CD14-positive monocyte (primary cell): ENCODE measurements around the gene VWC2. TPM values are rescaled to one million over a fixed set of nuclear protein-coding genes. Genes with fewer than 3 reads are reported as not detected.

Experiments used
- DNase-seq, 3 donors: peaks; one replicate each; pipeline ENCODE4 v3.0.0-alpha.2; 2011 to 2022
- H2AFZ ChIP-seq: 2 replicates; pipeline ENCODE4 v1.6.0; 2012; ENCODE audit warnings: mild to moderate bottlenecking, low read depth, low read length, inconsistent platforms; ENCODE audit not compliant: insufficient read depth, poor library complexity, severe bottlenecking
- H3K27ac ChIP-seq, 2 donors: 1 replicate in 1 of 2; 2 replicates in 1 of 2; pipeline ENCODE4 v1.5.1; 2012 to 2013; ENCODE audit warnings: low read length in 2 of 2, control low read depth in 1 of 2, inconsistent platforms in 1 of 2, low read depth in 1 of 2, mild to moderate bottlenecking in 1 of 2
- H3K27me3 ChIP-seq, 2 donors: one replicate each; pipeline versions ENCODE4 v1.6.0 to v1.6.1; 2011 to 2013; ENCODE audit warnings: low read length in 2 of 2; ENCODE audit not compliant: control insufficient read depth in 2 of 2, insufficient read depth in 2 of 2
- H3K36me3 ChIP-seq, 2 donors: replicated peaks in 1 of 2; 1 replicate in 1 of 2; 2 replicates in 1 of 2; pipeline versions ENCODE4 v1.5.1 to v1.6.1; 2012 to 2013; ENCODE audit warnings: low read length in 2 of 2, control low read depth in 1 of 2, inconsistent platforms in 1 of 2, mild to moderate bottlenecking in 1 of 2; ENCODE audit not compliant: insufficient read depth in 2 of 2, control insufficient read depth in 1 of 2
- H3K4me1 ChIP-seq, 2 donors: 1 replicate in 1 of 2; 2 replicates in 1 of 2; pipeline versions ENCODE4 v1.5.1 to v1.6.1; 2012 to 2013; ENCODE audit warnings: low read length in 2 of 2, control low read depth in 1 of 2, inconsistent platforms in 1 of 2, mild to moderate bottlenecking in 1 of 2, moderate library complexity in 1 of 2; ENCODE audit not compliant: insufficient read depth in 2 of 2, control insufficient read depth in 1 of 2
- H3K4me2 ChIP-seq: replicated peaks from 2 replicates; pipeline ENCODE3; 2012; ENCODE audit warnings: low read length, moderate library complexity, mild to moderate bottlenecking; ENCODE audit not compliant: poor library complexity, severe bottlenecking; ENCODE audit errors: extremely low read depth
- H3K4me3 ChIP-seq, 3 experiments: fragments of 200-600 bp in 1 of 3; sonication (generic) in 1 of 3; replicated peaks in 1 of 3; 1 replicate in 2 of 3; 2 replicates in 1 of 3; pipeline ENCODE4 v1.5.1; 2011 to 2013; ENCODE audit warnings: low read length in 3 of 3, mild to moderate bottlenecking in 3 of 3, control low read depth in 2 of 3, low read depth in 2 of 3, inconsistent platforms in 1 of 3, moderate library complexity in 1 of 3
- H3K79me2 ChIP-seq: 2 replicates; pipeline ENCODE4 v1.6.0; 2012; ENCODE audit warnings: mild to moderate bottlenecking, control low read depth, inconsistent platforms, low read length, moderate library complexity; ENCODE audit not compliant: insufficient read depth
- H3K9ac ChIP-seq: 2 replicates; pipeline ENCODE4 v1.6.0; 2017; ENCODE audit warnings: low read length, mild to moderate bottlenecking; ENCODE audit not compliant: insufficient read depth, poor library complexity, severe bottlenecking
- H3K9me3 ChIP-seq, 2 donors: replicated peaks in 1 of 2; 1 replicate in 1 of 2; 2 replicates in 1 of 2; pipeline versions ENCODE4 v1.5.1 to v1.6.1; 2012 to 2013; ENCODE audit warnings: low read length in 2 of 2, control low read depth in 1 of 2; ENCODE audit not compliant: control insufficient read depth in 1 of 2, insufficient read depth in 1 of 2
- H4K20me1 ChIP-seq: 2 replicates; pipeline ENCODE4 v1.6.0; 2012; ENCODE audit warnings: mild to moderate bottlenecking, low read length, control low read depth, moderate library complexity; ENCODE audit not compliant: insufficient read depth
- H3K27ac Mint-ChIP-seq, 7 donors: one replicate each; pipeline ENCODE4 v1.8.0; 2020; ENCODE audit warnings: mild to moderate bottlenecking in 7 of 7, mixed read lengths in 7 of 7, moderate library complexity in 6 of 7, inconsistent platforms in 2 of 7
- H3K27me3 Mint-ChIP-seq, 3 donors: one replicate each; pipeline ENCODE4 v1.8.0; 2021 to 2022; ENCODE audit warnings: low read depth in 3 of 3, mild to moderate bottlenecking in 3 of 3, mixed read lengths in 3 of 3, moderate library complexity in 3 of 3, inconsistent platforms in 1 of 3
- H3K36me3 Mint-ChIP-seq, 2 donors: one replicate each; pipeline ENCODE4 v1.8.0; 2020; ENCODE audit warnings: mixed read lengths in 2 of 2, inconsistent platforms in 1 of 2, mild to moderate bottlenecking in 1 of 2
- H3K4me1 Mint-ChIP-seq: one replicate; pipeline ENCODE4 v1.8.0; 2020; ENCODE audit warnings: mild to moderate bottlenecking, mixed read lengths
- H3K4me3 Mint-ChIP-seq, 2 donors: one replicate each; pipeline ENCODE4 v1.8.0; 2020; ENCODE audit warnings: mild to moderate bottlenecking in 2 of 2, mixed read lengths in 2 of 2, moderate library complexity in 1 of 2
- H3K9me3 Mint-ChIP-seq, 7 donors: one replicate each; pipeline ENCODE4 v1.8.0; 2020 to 2022; ENCODE audit warnings: mixed read lengths in 7 of 7, mild to moderate bottlenecking in 6 of 7, moderate library complexity in 6 of 7, inconsistent platforms in 2 of 7
- WGBS: methylation state at CpG from one replicate; pipeline ENCODE4 v1.1.5; 2013; ENCODE audit warnings: missing lambda C conversion rate; ENCODE audit not compliant: insufficient coverage; 5-methylcytosine and 5-hydroxymethylcytosine counted together
- intact Hi-C, 2 donors: fragments of 100-400 bp; cut with micrococcal nuclease; formaldehyde crosslinking; loops; one replicate each; pipeline versions ENCODE4 v1.15.0 to v1.15.1; 2023
- polyA plus RNA-seq, 3 donors: library from polyadenylated mRNA; depleted of rRNA in 1 of 3; unstranded in 2 of 3; stranded (reverse) in 1 of 3; fragments of 300-500 nt in 2 of 3; fragments of >200 nt in 1 of 3; fragmentation: Illumina TruSeq in 2 of 3; gene quantifications; 1 replicate in 2 of 3; 2 replicates in 1 of 3; pipeline ENCODE4 v1.2.3, GENCODE V29; 2012 to 2021
- TF ChIP-seq, protein P1 (sequence below): fragments of 200-600 bp; IDR thresholded peaks from one replicate; pipeline ENCODE4 v1.8.0; 2022; ENCODE audit warnings: antibody characterized with exemption, mild to moderate bottlenecking

VWC2 gene
- polyA plus RNA-seq, 3 donors = not detected

DNA sequence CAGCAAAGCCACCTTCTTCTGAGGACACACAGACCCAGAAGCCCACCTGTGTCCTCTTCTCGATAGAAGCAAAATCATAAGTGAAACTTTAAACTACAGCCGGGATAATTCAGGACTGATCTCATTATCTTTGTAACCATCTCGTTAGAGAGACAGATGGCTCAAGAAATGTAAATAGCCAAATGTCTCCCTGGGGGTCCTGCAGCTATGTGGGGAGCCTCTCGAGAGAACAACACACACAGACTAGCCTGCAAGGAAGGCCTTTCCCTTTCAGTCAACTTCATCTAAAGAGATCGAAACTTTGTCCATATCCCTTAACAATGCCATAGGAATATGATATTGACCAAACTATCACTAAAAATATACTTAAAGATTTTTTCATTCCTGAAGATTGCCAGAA, 93.5 kb downstream of the VWC2 start:
- no peak overlapping the region for H3K4me3 Mint-ChIP-seq
- no peaks in the 10 kb centered on the region for H3K9me3 ChIP-seq
- H3K4me1 Mint-ChIP-seq = no peaks in the 10 kb centered on the region
- H3K27me3 ChIP-seq = no peaks in the 10 kb centered on the region
- no peak overlapping the region for H3K4me2 ChIP-seq
- H3K27ac ChIP-seq = no peak overlapping the region
- TF ChIP-seq, protein P1, sequence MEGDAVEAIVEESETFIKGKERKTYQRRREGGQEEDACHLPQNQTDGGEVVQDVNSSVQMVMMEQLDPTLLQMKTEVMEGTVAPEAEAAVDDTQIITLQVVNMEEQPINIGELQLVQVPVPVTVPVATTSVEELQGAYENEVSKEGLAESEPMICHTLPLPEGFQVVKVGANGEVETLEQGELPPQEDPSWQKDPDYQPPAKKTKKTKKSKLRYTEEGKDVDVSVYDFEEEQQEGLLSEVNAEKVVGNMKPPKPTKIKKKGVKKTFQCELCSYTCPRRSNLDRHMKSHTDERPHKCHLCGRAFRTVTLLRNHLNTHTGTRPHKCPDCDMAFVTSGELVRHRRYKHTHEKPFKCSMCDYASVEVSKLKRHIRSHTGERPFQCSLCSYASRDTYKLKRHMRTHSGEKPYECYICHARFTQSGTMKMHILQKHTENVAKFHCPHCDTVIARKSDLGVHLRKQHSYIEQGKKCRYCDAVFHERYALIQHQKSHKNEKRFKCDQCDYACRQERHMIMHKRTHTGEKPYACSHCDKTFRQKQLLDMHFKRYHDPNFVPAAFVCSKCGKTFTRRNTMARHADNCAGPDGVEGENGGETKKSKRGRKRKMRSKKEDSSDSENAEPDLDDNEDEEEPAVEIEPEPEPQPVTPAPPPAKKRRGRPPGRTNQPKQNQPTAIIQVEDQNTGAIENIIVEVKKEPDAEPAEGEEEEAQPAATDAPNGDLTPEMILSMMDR = no peak
- H3K79me2 ChIP-seq = no peaks in the 10 kb centered on the region
- peaks cover 0 to 2% (median 1%) of the 10 kb centered on the region in 3 donors for H3K27me3 Mint-ChIP-seq
- no peaks in the 10 kb centered on the region for H3K36me3 Mint-ChIP-seq
- H3K36me3 ChIP-seq = no peaks in the 10 kb centered on the region
- no peaks in the 10 kb centered on the region for H3K4me1 ChIP-seq
- H3K27ac Mint-ChIP-seq = no peak overlapping the region
- intact Hi-C loops = no loop called here
- H3K9me3 Mint-ChIP-seq = peaks cover 0 to 2% (median 0%) of the 10 kb centered on the region in 7 donors
- WGBS = 64% methylated on average over 3 of the region's 5 CpGs
- H3K9ac ChIP-seq = no peak overlapping the region
- H4K20me1 ChIP-seq = no peaks in the 10 kb centered on the region
- no peak overlapping the region for H2AFZ ChIP-seq
- DNase-seq = no peak
- H3K4me3 ChIP-seq = no peak overlapping the region

DNA sequence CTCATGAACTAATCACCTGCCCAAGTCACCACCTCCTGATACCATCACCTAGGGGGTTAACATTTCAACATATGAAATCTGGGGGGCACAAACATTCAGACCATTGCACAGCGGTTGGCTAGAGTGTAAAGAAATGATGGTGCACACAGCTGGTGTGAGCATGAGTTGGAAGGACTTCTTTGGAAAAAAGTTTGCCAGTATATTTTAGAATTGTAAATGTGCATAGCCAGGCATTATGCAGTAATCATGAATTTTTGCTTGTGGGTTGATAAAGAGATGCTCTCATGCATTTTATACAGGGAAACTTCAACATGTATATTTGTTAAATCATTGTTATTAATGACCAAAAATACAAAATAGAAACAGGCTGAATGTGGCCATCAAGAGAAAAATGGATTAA, 100.0 kb downstream of the VWC2 start:
- Mint-ChIP-seq H3K9me3 (peaks cover 0 to 2% (median 0%) of the 10 kb centered on the region in 7 donors), H3K36me3 (no peaks in the 10 kb centered on the region), H3K27ac (no peak overlapping the region), H3K27me3 (no peaks in the 10 kb centered on the region), H3K4me1 (no peaks in the 10 kb centered on the region), H3K4me3 (no peak overlapping the region)
- H4K20me1 ChIP-seq = no peaks in the 10 kb centered on the region
- no peak overlapping the region for H3K4me3 ChIP-seq
- no peak overlapping the region for H3K4me2 ChIP-seq
- no peak overlapping the region for H3K9ac ChIP-seq
- TF ChIP-seq, protein P1 = no peak
- no peaks in the 10 kb centered on the region for H3K27me3 ChIP-seq
- H3K9me3 ChIP-seq = no peaks in the 10 kb centered on the region
- no peak overlapping the region for H2AFZ ChIP-seq
- WGBS = 100% methylated on average over 1 of the region's 1 CpG
- H3K79me2 ChIP-seq = no peaks in the 10 kb centered on the region
- no peak overlapping the region for H3K27ac ChIP-seq
- no peak for DNase-seq
- H3K36me3 ChIP-seq = no peaks in the 10 kb centered on the region
- no peaks in the 10 kb centered on the region for H3K4me1 ChIP-seq
- intact Hi-C loops = no loop called here
